Measurements from ENCODE around the gene PHF20.

The PHF20 gene

DNA sequence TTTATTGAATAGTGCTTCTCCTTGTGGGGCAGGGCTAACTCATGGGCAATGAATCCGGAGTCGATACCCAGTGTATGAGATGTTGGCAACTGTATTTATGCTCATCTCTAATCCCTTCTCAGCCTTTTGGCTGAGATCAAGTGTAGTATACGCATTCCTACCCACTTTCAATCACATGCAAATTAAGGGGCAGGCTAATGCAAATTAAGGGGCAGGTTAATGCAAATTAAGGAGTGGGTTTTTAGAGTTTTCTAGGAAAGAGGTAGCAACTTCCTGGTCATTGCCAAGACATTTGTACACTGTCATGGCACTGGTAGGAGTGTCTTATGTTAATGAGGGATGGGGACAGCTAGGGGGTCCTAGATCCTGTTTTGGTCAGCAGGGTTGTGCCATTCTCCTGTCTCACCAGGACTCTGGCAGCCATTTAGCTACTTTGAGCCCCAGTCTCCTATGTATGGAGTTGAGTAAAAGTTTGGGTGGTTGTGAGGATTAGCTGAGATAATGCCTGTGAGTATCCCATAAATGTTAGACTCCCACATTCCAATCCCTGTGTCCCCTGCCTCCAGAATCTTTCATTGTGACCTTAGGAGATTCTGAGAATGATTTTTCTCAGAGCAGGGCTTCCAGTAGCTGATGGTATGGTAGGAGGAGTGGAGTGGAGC, 196.3 kb downstream of the PHF20 start, which contains the start of gene CNBD2:
Gene CNBD2, plus strand, starts transcription at position 612 of the 662 bp plus-strand sequence. CDS start 173 bp downstream, outside the sequence.
- no peak within 1 kb of the TSS for H2AFZ ChIP-seq (ENCODE audit: low read length)
- H3K27ac ChIP-seq (replicated peaks; ENCODE audit: low read length): no peak within 1 kb of the TSS
- H3K4me2 ChIP-seq (ENCODE audit: insufficient read depth, low read length, poor library complexity, severe bottlenecking): no peak within 1 kb of the TSS
- no peak within 1 kb of the TSS for H2BK12ac ChIP-seq (ENCODE audit: low read length)
- peaks cover 0 to 3% of the 10 kb centered on the region in 2 donors for H3K9me3 ChIP-seq (replicated peaks in 1 of 2; ENCODE audit: control insufficient read depth in 2 of 2, insufficient read depth in 1 of 2, low read depth in 1 of 2, low read length in 2 of 2)
- H3K14ac ChIP-seq (ENCODE audit: low read length): no peak within 1 kb of the TSS
- no CpG with 5 or more reads among the region's 3 CpGs for WGBS, 2 donors (ENCODE audit: extremely low coverage in 2 of 2, insufficient read length in 2 of 2, insufficient replicate concordance in 1 of 2)
- H2BK15ac ChIP-seq (ENCODE audit: low read length): no peak within 1 kb of the TSS
- no peak within 1 kb of the TSS for H4K8ac ChIP-seq (ENCODE audit: low read depth, low read length)
- H3K9ac ChIP-seq (ENCODE audit: low read depth, low read length, poor library complexity): no peak within 1 kb of the TSS
- H3K4me1 ChIP-seq (ENCODE audit: control insufficient read depth in 2 of 2, insufficient read depth in 1 of 2, low read depth in 1 of 2, low read length in 2 of 2): no peaks in the 10 kb centered on the region
- no peak within 1 kb of the TSS for H3K4ac ChIP-seq (ENCODE audit: low read length)
- H3K23ac ChIP-seq (ENCODE audit: low read depth, low read length, poor library complexity): no peak within 1 kb of the TSS
- no peak within 1 kb of the TSS for H2AK5ac ChIP-seq (ENCODE audit: low read depth, low read length)
- no peaks in the 10 kb centered on the region for H3K79me1 ChIP-seq (ENCODE audit: low read depth, low read length)
- no peaks in the 10 kb centered on the region for H3K27me3 ChIP-seq (ENCODE audit: control insufficient read depth in 3 of 3, insufficient read depth in 3 of 3, low read depth in 1 of 3, low read length in 3 of 3)
- no peak within 1 kb of the TSS for H3K4me3 ChIP-seq (ENCODE audit: low read length in 2 of 2)
- H3K18ac ChIP-seq (ENCODE audit: low read length): no peak within 1 kb of the TSS
- no peak within 1 kb of the TSS for H2BK120ac ChIP-seq (ENCODE audit: low read depth, low read length)
- H2BK5ac ChIP-seq (ENCODE audit: low read length): no peak within 1 kb of the TSS
- H4K91ac ChIP-seq (ENCODE audit: low read depth, low read length, poor library complexity): no peak within 1 kb of the TSS
- no peaks in the 10 kb centered on the region for H3K36me3 ChIP-seq (replicated peaks in 1 of 2; ENCODE audit: control insufficient read depth in 2 of 2, insufficient read depth in 2 of 2, low read length in 2 of 2)
- DNase-seq (ENCODE audit: low spot score): no peak

DNA sequence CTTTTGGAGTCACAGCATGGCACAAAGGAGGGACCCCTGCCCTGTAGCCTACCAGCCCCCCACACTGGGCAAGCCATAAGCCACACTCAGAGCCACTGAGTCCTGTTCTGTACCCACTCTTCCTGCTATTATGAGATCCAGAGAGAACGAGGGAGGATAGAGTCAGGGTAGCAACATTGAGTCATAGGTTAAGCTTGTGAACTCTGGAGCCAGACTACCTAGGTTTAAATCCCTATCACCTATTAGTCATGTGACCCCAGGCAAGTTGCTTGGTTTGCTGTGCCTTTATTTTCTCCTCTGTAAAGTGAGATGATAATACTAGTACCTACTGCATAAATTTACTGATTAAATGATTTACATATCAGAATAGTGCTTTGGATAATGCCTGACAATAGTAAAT, 197.1 kb downstream of the PHF20 start:
- no peak overlapping the region for H3K4me2 ChIP-seq (ENCODE audit: insufficient read depth, low read length, poor library complexity, severe bottlenecking)
- no peak overlapping the region for H3K23ac ChIP-seq (ENCODE audit: low read depth, low read length, poor library complexity)
- peaks cover 0 to 3% of the 10 kb centered on the region in 2 donors for H3K9me3 ChIP-seq (replicated peaks in 1 of 2; ENCODE audit: control insufficient read depth in 2 of 2, insufficient read depth in 1 of 2, low read depth in 1 of 2, low read length in 2 of 2)
- H3K4me1 ChIP-seq (ENCODE audit: control insufficient read depth in 2 of 2, insufficient read depth in 1 of 2, low read depth in 1 of 2, low read length in 2 of 2): no peaks in the 10 kb centered on the region
- no peak overlapping the region for H3K9ac ChIP-seq (ENCODE audit: low read depth, low read length, poor library complexity)
- H2BK12ac ChIP-seq (ENCODE audit: low read length): no peak overlapping the region
- no peak overlapping the region for H2BK15ac ChIP-seq (ENCODE audit: low read length)
- no peak overlapping the region for H2AFZ ChIP-seq (ENCODE audit: low read length)
- H2BK120ac ChIP-seq (ENCODE audit: low read depth, low read length): no peak overlapping the region
- no peak overlapping the region for H2AK5ac ChIP-seq (ENCODE audit: low read depth, low read length)
- no peak overlapping the region for H4K8ac ChIP-seq (ENCODE audit: low read depth, low read length)
- no peak overlapping the region for H3K14ac ChIP-seq (ENCODE audit: low read length)
- H3K27me3 ChIP-seq (ENCODE audit: control insufficient read depth in 3 of 3, insufficient read depth in 3 of 3, low read depth in 1 of 3, low read length in 3 of 3): no peaks in the 10 kb centered on the region
- H3K4me3 ChIP-seq (ENCODE audit: low read length in 2 of 2): no peak overlapping the region
- no peak overlapping the region for H3K27ac ChIP-seq (replicated peaks; ENCODE audit: low read length)
- no peak for DNase-seq (ENCODE audit: low spot score)
- WGBS, 2 donors (ENCODE audit: extremely low coverage in 2 of 2, insufficient read length in 2 of 2, insufficient replicate concordance in 1 of 2): no CpG with 5 or more reads among the region's 1 CpG
- no peak overlapping the region for H2BK5ac ChIP-seq (ENCODE audit: low read length)
- H3K18ac ChIP-seq (ENCODE audit: low read length): no peak overlapping the region
- no peak overlapping the region for H3K4ac ChIP-seq (ENCODE audit: low read length)
- no peaks in the 10 kb centered on the region for H3K79me1 ChIP-seq (ENCODE audit: low read depth, low read length)
- no peaks in the 10 kb centered on the region for H3K36me3 ChIP-seq (replicated peaks in 1 of 2; ENCODE audit: control insufficient read depth in 2 of 2, insufficient read depth in 2 of 2, low read length in 2 of 2)
- no peak overlapping the region for H4K91ac ChIP-seq (ENCODE audit: low read depth, low read length, poor library complexity)

DNA sequence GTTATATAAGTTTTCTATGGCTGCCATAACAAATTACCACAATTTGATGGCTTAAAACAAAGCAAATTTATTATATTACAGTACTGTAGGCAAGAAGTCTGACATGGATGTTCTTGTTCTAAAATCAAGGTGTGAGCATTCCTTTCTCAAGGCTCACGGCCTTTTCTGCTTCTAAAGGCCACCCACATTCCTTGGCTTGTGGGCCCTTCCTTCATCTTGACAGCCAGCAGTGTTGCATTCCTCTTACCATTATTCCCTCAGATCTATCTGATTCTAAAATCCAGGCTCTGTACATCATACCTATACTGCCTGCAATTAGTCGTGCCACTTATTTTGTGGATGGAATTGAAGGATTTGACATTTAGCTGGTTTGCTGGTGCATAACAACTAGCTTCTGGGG, 200.2 kb downstream of the PHF20 start:
- Histone ChIP-seq H3K36me3 (replicated peaks in 1 of 2; ENCODE audit: control insufficient read depth in 2 of 2, insufficient read depth in 2 of 2, low read length in 2 of 2) (no peaks in the 10 kb centered on the region), H3K27me3 (ENCODE audit: control insufficient read depth in 3 of 3, insufficient read depth in 3 of 3, low read depth in 1 of 3, low read length in 3 of 3) (peaks cover 0 to 3% (median 0%) of the 10 kb centered on the region in 3 experiments), H2AFZ (ENCODE audit: low read length) (no peak overlapping the region), H3K14ac (ENCODE audit: low read length) (no peak overlapping the region), H2BK15ac (ENCODE audit: low read length) (no peak overlapping the region), H3K79me1 (ENCODE audit: low read depth, low read length) (no peaks in the 10 kb centered on the region), H3K4ac (ENCODE audit: low read length) (no peak overlapping the region), H3K27ac (replicated peaks; ENCODE audit: low read length) (no peak overlapping the region), H2AK5ac (ENCODE audit: low read depth, low read length) (no peak overlapping the region), H3K4me3 (ENCODE audit: low read length in 2 of 2) (no peak overlapping the region), H3K4me1 (ENCODE audit: control insufficient read depth in 2 of 2, insufficient read depth in 1 of 2, low read depth in 1 of 2, low read length in 2 of 2) (peaks cover 0 to 2% of the 10 kb centered on the region in 2 donors), H4K91ac (ENCODE audit: low read depth, low read length, poor library complexity) (no peak overlapping the region), H3K23ac (ENCODE audit: low read depth, low read length, poor library complexity) (no peak overlapping the region), H3K4me2 (ENCODE audit: insufficient read depth, low read length, poor library complexity, severe bottlenecking) (no peak overlapping the region), H2BK120ac (ENCODE audit: low read depth, low read length) (no peak overlapping the region), H4K8ac (ENCODE audit: low read depth, low read length) (no peak overlapping the region), H2BK12ac (ENCODE audit: low read length) (no peak overlapping the region), H3K9me3 (replicated peaks in 1 of 2; ENCODE audit: control insufficient read depth in 2 of 2, insufficient read depth in 1 of 2, low read depth in 1 of 2, low read length in 2 of 2) (peaks cover 2 to 3% of the 10 kb centered on the region in 2 donors), H2BK5ac (ENCODE audit: low read length) (no peak overlapping the region), H3K18ac (ENCODE audit: low read length) (no peak overlapping the region), H3K9ac (ENCODE audit: low read depth, low read length, poor library complexity) (no peak overlapping the region)
- WGBS, 2 donors (ENCODE audit: extremely low coverage in 2 of 2, insufficient read length in 2 of 2, insufficient replicate concordance in 1 of 2): no CpG with 5 or more reads among the region's 2 CpGs
- no peak for DNase-seq (ENCODE audit: low spot score)

DNA sequence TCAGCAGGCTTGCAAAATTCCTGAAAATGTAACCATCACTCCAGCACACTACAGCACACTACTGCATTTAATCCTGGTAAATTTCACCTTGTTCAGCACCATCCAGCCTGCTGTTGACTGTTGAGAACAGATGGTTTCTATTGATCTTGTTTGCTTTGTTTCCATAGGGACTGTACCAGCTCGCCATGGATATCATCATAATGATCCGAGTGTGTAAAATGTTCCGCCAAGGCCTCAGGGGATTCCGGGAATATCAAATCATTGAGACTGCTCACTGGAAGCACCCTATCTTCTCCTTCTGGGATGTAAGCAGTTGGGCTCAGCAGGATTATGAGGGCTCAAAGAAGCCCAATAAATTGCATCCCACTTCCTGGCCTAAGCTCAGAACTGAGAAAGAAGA, 200.6 kb downstream of the PHF20 start:
- no peaks in the 10 kb centered on the region for H3K36me3 ChIP-seq (replicated peaks in 1 of 2; ENCODE audit: control insufficient read depth in 2 of 2, insufficient read depth in 2 of 2, low read length in 2 of 2)
- peaks cover 2 to 3% of the 10 kb centered on the region in 2 donors for H3K9me3 ChIP-seq (replicated peaks in 1 of 2; ENCODE audit: control insufficient read depth in 2 of 2, insufficient read depth in 1 of 2, low read depth in 1 of 2, low read length in 2 of 2)
- peaks cover 0 to 3% (median 0%) of the 10 kb centered on the region in 3 experiments for H3K27me3 ChIP-seq (ENCODE audit: control insufficient read depth in 3 of 3, insufficient read depth in 3 of 3, low read depth in 1 of 3, low read length in 3 of 3)
- no peak overlapping the region for H3K14ac ChIP-seq (ENCODE audit: low read length)
- no peak overlapping the region for H2AK5ac ChIP-seq (ENCODE audit: low read depth, low read length)
- no peak overlapping the region for H2AFZ ChIP-seq (ENCODE audit: low read length)
- H3K4me2 ChIP-seq (ENCODE audit: insufficient read depth, low read length, poor library complexity, severe bottlenecking): no peak overlapping the region
- H3K23ac ChIP-seq (ENCODE audit: low read depth, low read length, poor library complexity): no peak overlapping the region
- no peak overlapping the region for H3K4me3 ChIP-seq (ENCODE audit: low read length in 2 of 2)
- H2BK5ac ChIP-seq (ENCODE audit: low read length): no peak overlapping the region
- no peak for DNase-seq (ENCODE audit: low spot score)
- H4K8ac ChIP-seq (ENCODE audit: low read depth, low read length): no peak overlapping the region
- H3K4ac ChIP-seq (ENCODE audit: low read length): no peak overlapping the region
- H3K79me1 ChIP-seq (ENCODE audit: low read depth, low read length): no peaks in the 10 kb centered on the region
- H2BK15ac ChIP-seq (ENCODE audit: low read length): no peak overlapping the region
- no peak overlapping the region for H2BK12ac ChIP-seq (ENCODE audit: low read length)
- no CpG with 5 or more reads among the region's 4 CpGs for WGBS, 2 donors (ENCODE audit: extremely low coverage in 2 of 2, insufficient read length in 2 of 2, insufficient replicate concordance in 1 of 2)
- H3K18ac ChIP-seq (ENCODE audit: low read length): no peak overlapping the region
- no peak overlapping the region for H2BK120ac ChIP-seq (ENCODE audit: low read depth, low read length)
- no peak overlapping the region for H4K91ac ChIP-seq (ENCODE audit: low read depth, low read length, poor library complexity)
- no peak overlapping the region for H3K9ac ChIP-seq (ENCODE audit: low read depth, low read length, poor library complexity)
- no peak overlapping the region for H3K27ac ChIP-seq (replicated peaks; ENCODE audit: low read length)
- peaks cover 0 to 2% of the 10 kb centered on the region in 2 donors for H3K4me1 ChIP-seq (ENCODE audit: control insufficient read depth in 2 of 2, insufficient read depth in 1 of 2, low read depth in 1 of 2, low read length in 2 of 2)

Measured in neuronal stem cell (in vitro differentiated cells).